ENCODE measurements around the gene ZNF445. TPM values are rescaled to one million over a fixed set of nuclear protein-coding genes. Genes with fewer than 3 reads are reported as not detected.

The ZNF445 gene
- total and polyA plus RNA-seq, 2 of the 8 experiments (the other 6 are each of a cell fraction or from before 2014, with no cell fraction given), result 3.3 to 26.3 TPM

GRCh38 chr3:44398853-44399252 is 78.6 kb downstream of the ZNF445 start (continued):
- TF ChIP-seq CHD7 (IDR thresholded peaks at IDR 0.05; ENCODE audit: insufficient replicate concordance, low read length) (no peak), NRF1 (IDR thresholded peaks at IDR 0.05; ENCODE audit: low read depth, low read length) (no peak), KDM1A (IDR thresholded peaks at IDR 0.05; ENCODE audit: borderline replicate concordance, low read length) (no peak), KDM5A (IDR thresholded peaks at IDR 0.05; ENCODE audit: low read length) (no peak), TEAD4 (IDR thresholded peaks at IDR 0.05; ENCODE audit: low read depth, low read length) (no peak), HDAC6 (IDR thresholded peaks at IDR 0.05; ENCODE audit: low read depth, low read length) (no peak)
- TF ChIP-seq, protein P1, sequence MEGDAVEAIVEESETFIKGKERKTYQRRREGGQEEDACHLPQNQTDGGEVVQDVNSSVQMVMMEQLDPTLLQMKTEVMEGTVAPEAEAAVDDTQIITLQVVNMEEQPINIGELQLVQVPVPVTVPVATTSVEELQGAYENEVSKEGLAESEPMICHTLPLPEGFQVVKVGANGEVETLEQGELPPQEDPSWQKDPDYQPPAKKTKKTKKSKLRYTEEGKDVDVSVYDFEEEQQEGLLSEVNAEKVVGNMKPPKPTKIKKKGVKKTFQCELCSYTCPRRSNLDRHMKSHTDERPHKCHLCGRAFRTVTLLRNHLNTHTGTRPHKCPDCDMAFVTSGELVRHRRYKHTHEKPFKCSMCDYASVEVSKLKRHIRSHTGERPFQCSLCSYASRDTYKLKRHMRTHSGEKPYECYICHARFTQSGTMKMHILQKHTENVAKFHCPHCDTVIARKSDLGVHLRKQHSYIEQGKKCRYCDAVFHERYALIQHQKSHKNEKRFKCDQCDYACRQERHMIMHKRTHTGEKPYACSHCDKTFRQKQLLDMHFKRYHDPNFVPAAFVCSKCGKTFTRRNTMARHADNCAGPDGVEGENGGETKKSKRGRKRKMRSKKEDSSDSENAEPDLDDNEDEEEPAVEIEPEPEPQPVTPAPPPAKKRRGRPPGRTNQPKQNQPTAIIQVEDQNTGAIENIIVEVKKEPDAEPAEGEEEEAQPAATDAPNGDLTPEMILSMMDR (IDR thresholded peaks at IDR 0.05; ENCODE audit: control extremely low read depth in 1 of 3, insufficient read depth in 1 of 3, low read depth in 1 of 3, low read length in 3 of 3), result no peak
